Panc1 (cell line): ENCODE measurements around the gene PIGH. TPM values are rescaled to one million over a fixed set of nuclear protein-coding genes. Genes with fewer than 3 reads are reported as not detected.

Experiments
- ATAC-seq: fragments of 200-7000 bp; cut with Tn5 transposase; 2 replicates; pipeline ENCODE4 v1.9.1; 2020; ENCODE audit warnings: mild to moderate bottlenecking, moderate library complexity
- BruUV-seq: library from RNA; stranded (reverse); fragments of 400-500 nt; replicated peaks from 2 replicates; lab custom pipeline; 2021; lab: Mats Ljungman, UMichigan
- CTCF ChIA-PET: fragments of 300-600 bp; sonication (Branson Sonifier 250); formaldehyde crosslinking; loops from one replicate; lab custom pipeline; 2022; ENCODE audit warnings: antibody characterized with exemption; lab: Charles Lee
- POLR2A ChIA-PET: fragments of 300-600 bp; sonication (Branson Sonifier 250); formaldehyde crosslinking; loops from one replicate; lab custom pipeline; 2022; ENCODE audit warnings: antibody characterized with exemption; lab: Charles Lee
- DNase-seq: peaks from one replicate; pipeline ENCODE4 v3.0.0-alpha.2; 2010; ENCODE audit warnings: low read depth, low spot score
- H3K27ac ChIP-seq: 2 replicates; pipeline ENCODE4 v1.5.1; 2011; ENCODE audit warnings: mild to moderate bottlenecking, low read length, inconsistent platforms
- H3K27me3 ChIP-seq: fragments of 200-500 bp; sonication (Bioruptor generic); 2 replicates; pipeline ENCODE4 v1.6.0; 2014; ENCODE audit warnings: low read length, inconsistent platforms; ENCODE audit not compliant: control insufficient read depth, insufficient read depth
- H3K36me3 ChIP-seq: fragments of 200-500 bp; sonication (Bioruptor generic); 2 replicates; pipeline ENCODE4 v1.5.1; 2014; ENCODE audit warnings: inconsistent platforms, mild to moderate bottlenecking, low read length, moderate library complexity; ENCODE audit not compliant: control insufficient read depth, insufficient read depth
- H3K4me1 ChIP-seq: 2 replicates; pipeline ENCODE4 v1.5.1; 2011; ENCODE audit warnings: inconsistent platforms, mild to moderate bottlenecking, low read length, moderate library complexity; ENCODE audit not compliant: control insufficient read depth, insufficient read depth
- H3K4me3 ChIP-seq, 2 experiments: 2 replicates each; pipeline ENCODE4 v1.5.1; 2011 to 2012; ENCODE audit warnings: low read depth in 2 of 2, low read length in 2 of 2, mild to moderate bottlenecking in 2 of 2, inconsistent platforms in 1 of 2, moderate library complexity in 1 of 2
- H3K9me3 ChIP-seq: fragments of 200-500 bp; sonication (Bioruptor generic); 2 replicates; pipeline ENCODE4 v1.5.1; 2014; ENCODE audit warnings: low read depth, mild to moderate bottlenecking, inconsistent platforms, low read length, moderate library complexity; ENCODE audit not compliant: control insufficient read depth, insufficient read depth
- POLR2AphosphoS5 ChIP-seq: IDR thresholded peaks from 2 replicates; pipeline ENCODE4 v1.6.1; 2012; ENCODE audit warnings: mild to moderate bottlenecking, low read depth, low read length, moderate library complexity
- SIN3A ChIP-seq: IDR thresholded peaks from 2 replicates; pipeline ENCODE4 v1.6.1; 2012; ENCODE audit warnings: low read depth, mild to moderate bottlenecking, low read length, moderate library complexity, borderline replicate concordance; ENCODE audit not compliant: insufficient read depth
- TCF7L2 ChIP-seq: IDR thresholded peaks from 2 replicates; pipeline ENCODE4 v1.6.1; 2011; ENCODE audit warnings: mild to moderate bottlenecking, low read depth, low read length, inconsistent platforms
- in situ Hi-C: cut with HindIII; loops from 2 replicates; pipeline ENCODE4 v1.10.0; 2016; ENCODE audit warnings: low sequenced_read_pairs, low pct_unique_long_range_greater_than_20kb
- intact Hi-C: fragments of 100-400 bp; cut with micrococcal nuclease; formaldehyde crosslinking; loops from one replicate; pipeline ENCODE4 v1.10.0; 2022; ENCODE audit not compliant: unreplicated experiment
- total RNA-seq: library from RNA; stranded (reverse); gene quantifications from one replicate; pipeline ENCODE4 v1.2.1, GENCODE V29; 2021; ENCODE audit not compliant: unreplicated experiment
- TF ChIP-seq, protein P1 (sequence below), 2 experiments: IDR thresholded peaks; 2 replicates each; pipeline ENCODE4 v1.6.1; 2011 to 2012; ENCODE audit warnings: low read depth in 2 of 2, control low read depth in 1 of 2, low read length in 1 of 2, mild to moderate bottlenecking in 1 of 2, moderate library complexity in 1 of 2; ENCODE audit not compliant: insufficient read depth in 1 of 2
- TF ChIP-seq, protein P2 (sequence below): fragments of 450-650 bp; IDR thresholded peaks from 2 replicates; pipeline ENCODE4 v1.5.1; 2017; ENCODE audit warnings: mild to moderate bottlenecking

Gene PIGH
- total RNA-seq, 1 experiment from 2014 or later, result 13.3 TPM

DNA sequence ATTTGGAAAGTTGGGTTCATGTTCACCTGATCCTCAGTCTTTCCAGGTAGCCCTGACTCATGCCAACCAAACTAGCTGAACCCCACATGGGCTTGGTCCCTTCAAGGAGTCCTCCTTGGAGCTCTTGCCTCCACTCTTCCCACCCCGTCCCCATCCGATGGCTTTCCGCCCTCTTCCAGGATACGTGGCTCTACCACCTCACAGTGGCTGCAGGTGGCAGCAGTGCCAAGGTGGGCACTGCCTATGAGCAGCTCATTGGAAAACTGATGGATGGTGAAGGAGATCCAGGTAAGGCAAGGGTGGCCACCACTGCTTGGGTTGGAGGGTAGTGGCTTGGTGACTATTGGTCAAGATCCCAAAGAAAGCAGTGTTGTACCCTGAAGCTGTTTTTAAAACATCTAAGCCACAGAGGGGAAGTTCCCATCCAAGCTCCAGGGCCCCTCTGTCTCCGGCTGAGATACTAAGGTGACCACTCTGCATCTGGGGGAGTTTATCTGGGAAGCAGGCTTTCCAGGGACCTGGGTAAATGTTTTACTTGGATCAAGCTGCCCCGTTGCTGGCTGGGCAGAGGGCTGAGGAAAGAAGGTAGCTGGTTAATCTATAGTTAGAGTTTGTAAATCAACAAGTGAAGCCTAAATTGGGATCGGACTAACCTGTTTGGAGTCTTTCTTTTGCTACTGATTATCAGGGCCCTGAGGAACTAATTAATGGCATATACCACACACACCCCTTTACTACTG lies 23.7 kb downstream of the PIGH start:
- no TSS peak for BruUV-seq
- no peaks in the 10 kb centered on the region for H3K9me3 ChIP-seq
- no peaks in the 10 kb centered on the region for H3K27me3 ChIP-seq
- TF ChIP-seq POLR2AphosphoS5, result no peak
- TF ChIP-seq, protein P1, sequence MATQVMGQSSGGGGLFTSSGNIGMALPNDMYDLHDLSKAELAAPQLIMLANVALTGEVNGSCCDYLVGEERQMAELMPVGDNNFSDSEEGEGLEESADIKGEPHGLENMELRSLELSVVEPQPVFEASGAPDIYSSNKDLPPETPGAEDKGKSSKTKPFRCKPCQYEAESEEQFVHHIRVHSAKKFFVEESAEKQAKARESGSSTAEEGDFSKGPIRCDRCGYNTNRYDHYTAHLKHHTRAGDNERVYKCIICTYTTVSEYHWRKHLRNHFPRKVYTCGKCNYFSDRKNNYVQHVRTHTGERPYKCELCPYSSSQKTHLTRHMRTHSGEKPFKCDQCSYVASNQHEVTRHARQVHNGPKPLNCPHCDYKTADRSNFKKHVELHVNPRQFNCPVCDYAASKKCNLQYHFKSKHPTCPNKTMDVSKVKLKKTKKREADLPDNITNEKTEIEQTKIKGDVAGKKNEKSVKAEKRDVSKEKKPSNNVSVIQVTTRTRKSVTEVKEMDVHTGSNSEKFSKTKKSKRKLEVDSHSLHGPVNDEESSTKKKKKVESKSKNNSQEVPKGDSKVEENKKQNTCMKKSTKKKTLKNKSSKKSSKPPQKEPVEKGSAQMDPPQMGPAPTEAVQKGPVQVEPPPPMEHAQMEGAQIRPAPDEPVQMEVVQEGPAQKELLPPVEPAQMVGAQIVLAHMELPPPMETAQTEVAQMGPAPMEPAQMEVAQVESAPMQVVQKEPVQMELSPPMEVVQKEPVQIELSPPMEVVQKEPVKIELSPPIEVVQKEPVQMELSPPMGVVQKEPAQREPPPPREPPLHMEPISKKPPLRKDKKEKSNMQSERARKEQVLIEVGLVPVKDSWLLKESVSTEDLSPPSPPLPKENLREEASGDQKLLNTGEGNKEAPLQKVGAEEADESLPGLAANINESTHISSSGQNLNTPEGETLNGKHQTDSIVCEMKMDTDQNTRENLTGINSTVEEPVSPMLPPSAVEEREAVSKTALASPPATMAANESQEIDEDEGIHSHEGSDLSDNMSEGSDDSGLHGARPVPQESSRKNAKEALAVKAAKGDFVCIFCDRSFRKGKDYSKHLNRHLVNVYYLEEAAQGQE (IDR thresholded peaks at IDR 0.05; ENCODE audit: insufficient read depth in 1 of 2, low read depth in 2 of 2, low read length in 1 of 2), result no peak
- TF ChIP-seq TCF7L2, result no peak
- no peak for TF ChIP-seq SIN3A
- TF ChIP-seq, protein P2, sequence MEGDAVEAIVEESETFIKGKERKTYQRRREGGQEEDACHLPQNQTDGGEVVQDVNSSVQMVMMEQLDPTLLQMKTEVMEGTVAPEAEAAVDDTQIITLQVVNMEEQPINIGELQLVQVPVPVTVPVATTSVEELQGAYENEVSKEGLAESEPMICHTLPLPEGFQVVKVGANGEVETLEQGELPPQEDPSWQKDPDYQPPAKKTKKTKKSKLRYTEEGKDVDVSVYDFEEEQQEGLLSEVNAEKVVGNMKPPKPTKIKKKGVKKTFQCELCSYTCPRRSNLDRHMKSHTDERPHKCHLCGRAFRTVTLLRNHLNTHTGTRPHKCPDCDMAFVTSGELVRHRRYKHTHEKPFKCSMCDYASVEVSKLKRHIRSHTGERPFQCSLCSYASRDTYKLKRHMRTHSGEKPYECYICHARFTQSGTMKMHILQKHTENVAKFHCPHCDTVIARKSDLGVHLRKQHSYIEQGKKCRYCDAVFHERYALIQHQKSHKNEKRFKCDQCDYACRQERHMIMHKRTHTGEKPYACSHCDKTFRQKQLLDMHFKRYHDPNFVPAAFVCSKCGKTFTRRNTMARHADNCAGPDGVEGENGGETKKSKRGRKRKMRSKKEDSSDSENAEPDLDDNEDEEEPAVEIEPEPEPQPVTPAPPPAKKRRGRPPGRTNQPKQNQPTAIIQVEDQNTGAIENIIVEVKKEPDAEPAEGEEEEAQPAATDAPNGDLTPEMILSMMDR, result no peak
- H3K36me3 ChIP-seq, result no peaks in the 10 kb centered on the region
- no peak overlapping the region for H3K4me3 ChIP-seq
- POLR2A ChIA-PET, result no interaction called here
- no peak overlapping the region for H3K27ac ChIP-seq
- intact Hi-C loops (no loop called here), in situ Hi-C loops (no loop called here)
- H3K4me1 ChIP-seq, result no peaks in the 10 kb centered on the region
- CTCF ChIA-PET, result no interaction called here
- DNase-seq (no peak), ATAC-seq (no peak)

DNA sequence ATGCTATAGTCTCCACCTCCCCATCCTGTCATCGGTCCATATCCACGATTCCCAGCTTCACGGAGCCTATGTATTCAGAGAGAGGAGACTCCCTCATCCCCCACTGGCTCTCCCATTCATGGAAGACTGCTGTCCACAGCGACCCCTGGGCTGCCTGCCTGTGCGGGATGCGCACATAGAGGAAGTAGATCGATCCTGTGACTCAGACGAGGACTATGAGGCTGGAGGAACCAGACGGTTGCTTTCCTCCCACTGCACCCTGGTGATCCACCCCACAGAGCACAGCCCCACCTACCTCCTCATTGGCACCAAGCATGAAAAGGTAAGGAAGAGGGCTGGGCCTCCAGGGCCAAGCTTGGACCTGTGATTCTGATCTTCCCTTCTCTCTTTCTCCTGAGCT lies 24.4 kb downstream of the PIGH start:
- DNase-seq (no peak), ATAC-seq (no peak)
- ChIA-PET CTCF (no interaction called here), POLR2A (no interaction called here)
- in situ Hi-C loops (no loop called here), intact Hi-C loops (no loop called here)
- no peaks in the 10 kb centered on the region for H3K36me3 ChIP-seq
- H3K4me1 ChIP-seq, result no peaks in the 10 kb centered on the region
- no peak for TF ChIP-seq SIN3A
- no peak for TF ChIP-seq TCF7L2
- TF ChIP-seq, protein P2, result no peak
- TF ChIP-seq, protein P1 (IDR thresholded peaks at IDR 0.05; ENCODE audit: insufficient read depth in 1 of 2, low read depth in 2 of 2, low read length in 1 of 2), result no peak
- TF ChIP-seq POLR2AphosphoS5, result no peak
- H3K4me3 ChIP-seq, result no peak overlapping the region
- BruUV-seq, result no TSS peak
- no peaks in the 10 kb centered on the region for H3K9me3 ChIP-seq
- H3K27me3 ChIP-seq, result no peaks in the 10 kb centered on the region
- no peak overlapping the region for H3K27ac ChIP-seq
